ENCODE measurements around the gene DACT2.

- TF ChIP-seq, protein P1, sequence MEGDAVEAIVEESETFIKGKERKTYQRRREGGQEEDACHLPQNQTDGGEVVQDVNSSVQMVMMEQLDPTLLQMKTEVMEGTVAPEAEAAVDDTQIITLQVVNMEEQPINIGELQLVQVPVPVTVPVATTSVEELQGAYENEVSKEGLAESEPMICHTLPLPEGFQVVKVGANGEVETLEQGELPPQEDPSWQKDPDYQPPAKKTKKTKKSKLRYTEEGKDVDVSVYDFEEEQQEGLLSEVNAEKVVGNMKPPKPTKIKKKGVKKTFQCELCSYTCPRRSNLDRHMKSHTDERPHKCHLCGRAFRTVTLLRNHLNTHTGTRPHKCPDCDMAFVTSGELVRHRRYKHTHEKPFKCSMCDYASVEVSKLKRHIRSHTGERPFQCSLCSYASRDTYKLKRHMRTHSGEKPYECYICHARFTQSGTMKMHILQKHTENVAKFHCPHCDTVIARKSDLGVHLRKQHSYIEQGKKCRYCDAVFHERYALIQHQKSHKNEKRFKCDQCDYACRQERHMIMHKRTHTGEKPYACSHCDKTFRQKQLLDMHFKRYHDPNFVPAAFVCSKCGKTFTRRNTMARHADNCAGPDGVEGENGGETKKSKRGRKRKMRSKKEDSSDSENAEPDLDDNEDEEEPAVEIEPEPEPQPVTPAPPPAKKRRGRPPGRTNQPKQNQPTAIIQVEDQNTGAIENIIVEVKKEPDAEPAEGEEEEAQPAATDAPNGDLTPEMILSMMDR (IDR thresholded peaks at IDR 0.05; ENCODE audit: borderline replicate concordance, extremely low read depth, low read length, poor library complexity, severe bottlenecking), result no peak
- TF ChIP-seq EZH2 (IDR thresholded peaks at IDR 0.05; ENCODE audit: borderline replicate concordance, low read depth, low read length, severe bottlenecking), result no peak
Measured at GRCh38 chr6:168363302-168363701, 43.7 kb upstream of the DACT2 start.
